Measurements from ENCODE around the gene ABCB11. TPM values are rescaled to one million over a fixed set of nuclear protein-coding genes. Genes with fewer than 3 reads are reported as not detected.
"Not testable (repeated sequence)": the region's sequence is repeated elsewhere in the genome, so short reads cannot be mapped to it uniquely, and the experiment has no call there.

The ABCB11 gene
- total RNA-seq (2014; rRNA removed; shearing (Covaris generic)): not detected in 2 replicates

GRCh38 chr2:169031202-169031601 lies at the start of gene ABCB11:
ABCB11 (minus strand) TSS chr2:169031324; CDS start chr2:169018125, 13,199 bp downstream.
- DNase-seq (ENCODE audit: low read depth): no peak

GRCh38 chr2:169080250-169081069 lies 49.3 kb upstream of the ABCB11 start:
- DNase-seq (ENCODE audit: low read depth): peak; percentile 82

- DNase-seq (ENCODE audit: low read depth): peak; percentile 14
These were observed 46.6 kb upstream of the ABCB11 start for GRCh38 chr2:169077674-169078240.

- peak; percentile 31 for DNase-seq (ENCODE audit: low read depth)
These were observed 43.0 kb upstream of the ABCB11 start for GRCh38 chr2:169073963-169074751.

- DNase-seq (ENCODE audit: low read depth): no peak
These were observed 42.3 kb upstream of the ABCB11 start for GRCh38 chr2:169073211-169073962.

GRCh38 chr2:169072163-169072925 lies 41.2 kb upstream of the ABCB11 start:
- DNase-seq (ENCODE audit: low read depth): no peak

GRCh38 chr2:169071455-169071854 lies 40.3 kb upstream of the ABCB11 start:
- DNase-seq (ENCODE audit: low read depth): peak; percentile 68

GRCh38 chr2:169069833-169070232 lies 38.7 kb upstream of the ABCB11 start:
- DNase-seq (ENCODE audit: low read depth): no peak

GRCh38 chr2:169069341-169069740 lies 38.2 kb upstream of the ABCB11 start, which contains the start of gene DHRS9:
DHRS9 (plus strand) TSS chr2:169069563; CDS start chr2:169081582, 12,019 bp downstream.
- DNase-seq (ENCODE audit: low read depth): peak; percentile 82

- DNase-seq (ENCODE audit: low read depth): no peak
These were observed 35.8 kb upstream of the ABCB11 start for GRCh38 chr2:169066897-169067296.

- DNase-seq (ENCODE audit: low read depth): no peak
These were observed 34.9 kb upstream of the ABCB11 start for GRCh38 chr2:169065864-169066517.

GRCh38 chr2:169065422-169065821 lies 34.3 kb upstream of the ABCB11 start:
- DNase-seq (ENCODE audit: low read depth): no peak

GRCh38 chr2:169064199-169064598 lies 33.1 kb upstream of the ABCB11 start:
- not testable (repeated sequence) for DNase-seq (ENCODE audit: low read depth)

GRCh38 chr2:169054575-169054974 lies 23.5 kb upstream of the ABCB11 start:
- not testable (repeated sequence) for DNase-seq (ENCODE audit: low read depth)

GRCh38 chr2:169050476-169051240 lies 19.5 kb upstream of the ABCB11 start:
- peak; percentile 31 for DNase-seq (ENCODE audit: low read depth)

GRCh38 chr2:169049142-169049541 lies 18.0 kb upstream of the ABCB11 start:
- DNase-seq (ENCODE audit: low read depth): no peak

GRCh38 chr2:169047256-169048250 lies 16.4 kb upstream of the ABCB11 start:
- no peak for DNase-seq (ENCODE audit: low read depth)

Measured in Daoy (cell line).